Liver (tissue), 9 donors: ENCODE measurements around the gene TWF1. TPM values are rescaled to one million over a fixed set of nuclear protein-coding genes. Genes with fewer than 3 reads are reported as not detected.

Source experiments
- DNase-seq: peaks from one replicate; pipeline ENCODE4 v3.0.0-alpha.2; 2017; ENCODE audit warnings: low spot score
- H3K27ac ChIP-seq, 2 donors: one replicate each; pipeline ENCODE4 v1.7.0; 2013; ENCODE audit warnings: inconsistent platforms in 2 of 2, low read length in 2 of 2, control low read depth in 1 of 2, low read depth in 1 of 2, mild to moderate bottlenecking in 1 of 2
- H3K27me3 ChIP-seq, 4 donors: one replicate each; pipeline versions ENCODE4 v1.6.1 to v1.7.0; 2013; ENCODE audit warnings: low read length in 3 of 4, inconsistent platforms in 1 of 4, mild to moderate bottlenecking in 1 of 4, moderate library complexity in 1 of 4; ENCODE audit not compliant: control insufficient read depth in 4 of 4, insufficient read depth in 4 of 4
- H3K36me3 ChIP-seq, 4 donors: one replicate each; pipeline versions ENCODE4 v1.6.1 to v1.7.0; 2013; ENCODE audit warnings: low read length in 3 of 4, mild to moderate bottlenecking in 3 of 4, low read depth in 1 of 4, moderate library complexity in 1 of 4; ENCODE audit not compliant: control insufficient read depth in 4 of 4, insufficient read depth in 3 of 4
- H3K4me1 ChIP-seq, 4 donors: one replicate each; pipeline versions ENCODE4 v1.6.1 to v1.7.0; 2013; ENCODE audit warnings: low read length in 3 of 4, mild to moderate bottlenecking in 3 of 4, moderate library complexity in 1 of 4; ENCODE audit not compliant: control insufficient read depth in 4 of 4, insufficient read depth in 4 of 4
- H3K4me3 ChIP-seq, 3 donors: one replicate each; pipeline versions ENCODE4 v1.6.1 to v1.7.0; 2013; ENCODE audit warnings: low read length in 3 of 3, control low read depth in 1 of 3, low read depth in 1 of 3, mild to moderate bottlenecking in 1 of 3
- H3K9ac ChIP-seq, 2 donors: one replicate each; pipeline ENCODE4 v1.7.0; 2013; ENCODE audit warnings: low read length in 2 of 2, mild to moderate bottlenecking in 2 of 2, moderate library complexity in 2 of 2, control low read depth in 1 of 2, low read depth in 1 of 2
- H3K9me3 ChIP-seq, 4 donors: one replicate each; pipeline versions ENCODE4 v1.6.1 to v1.7.0; 2013; ENCODE audit warnings: low read length in 3 of 4; ENCODE audit not compliant: control insufficient read depth in 4 of 4
- CTCF ChIP-seq: fragments of 150-350 bp; IDR thresholded peaks from 2 replicates; pipeline ENCODE4 v1.5.1; 2017; ENCODE audit warnings: improper control_type of control experiment, low read depth, low read length; ENCODE audit not compliant: missing input control
- EGR1 ChIP-seq, 2 donors: IDR thresholded peaks; 2 replicates each; pipeline ENCODE4 v1.6.1; 2016 to 2018; ENCODE audit warnings: antibody characterized with exemption in 2 of 2, low read depth in 2 of 2
- FOXA2 ChIP-seq: IDR thresholded peaks from 2 replicates; pipeline ENCODE4 v1.6.1; 2016; ENCODE audit warnings: antibody characterized with exemption
- GABPA ChIP-seq, 2 donors: IDR thresholded peaks in 1 of 2; conservative IDR thresholded peaks in 1 of 2; 2 replicates each; pipeline ENCODE4 v1.6.1; 2016; ENCODE audit warnings: antibody characterized with exemption in 2 of 2, mild to moderate bottlenecking in 1 of 2, moderate library complexity in 1 of 2
- HNF4A ChIP-seq, 2 donors: conservative IDR thresholded peaks; 2 replicates each; pipeline ENCODE4 v1.6.1; 2016; ENCODE audit warnings: antibody characterized with exemption in 2 of 2, mild to moderate bottlenecking in 2 of 2
- HNF4G ChIP-seq: IDR thresholded peaks from 2 replicates; pipeline ENCODE4 v1.6.1; 2016; ENCODE audit warnings: antibody characterized with exemption
- MAX ChIP-seq: IDR thresholded peaks from 2 replicates; pipeline ENCODE4 v1.6.1; 2016; ENCODE audit warnings: antibody characterized with exemption
- NR2F2 ChIP-seq: IDR thresholded peaks from 2 replicates; pipeline ENCODE4 v1.6.1; 2016; ENCODE audit warnings: antibody characterized with exemption
- REST ChIP-seq: IDR thresholded peaks from 2 replicates; pipeline ENCODE4 v1.6.1; 2016; ENCODE audit warnings: antibody characterized with exemption, mild to moderate bottlenecking
- RXRA ChIP-seq, 2 donors: IDR thresholded peaks; 2 replicates each; pipeline ENCODE4 v1.6.1; 2017 to 2018; ENCODE audit warnings: antibody characterized with exemption in 2 of 2, mild to moderate bottlenecking in 1 of 2
- TAF1 ChIP-seq: conservative IDR thresholded peaks from 2 replicates; pipeline ENCODE4 v1.6.1; 2016; ENCODE audit warnings: antibody characterized with exemption, mild to moderate bottlenecking
- YY1 ChIP-seq: IDR thresholded peaks from 2 replicates; pipeline ENCODE4 v1.6.1; 2016; ENCODE audit warnings: antibody characterized with exemption, mild to moderate bottlenecking
- WGBS: extraction: QIAGEN DNeasy Blood & Tissue Kit; methylation state at CpG from one replicate; pipeline ENCODE4 v1.1.7; 2013; 5-methylcytosine and 5-hydroxymethylcytosine counted together
- polyA plus RNA-seq, 2 donors: library from polyadenylated mRNA; stranded (reverse) in 1 of 2; unstranded in 1 of 2; fragments of 200-250 nt in 1 of 2; fragments of >200 nt in 1 of 2; fragmentation: Nextera tagmentation in 1 of 2; extraction: Ambion mirVana in 1 of 2; gene quantifications; one replicate each; pipeline versions ENCODE4 v1.2.1 to v1.2.3, GENCODE V29; 2013 to 2015
- total RNA-seq, 2 donors: library from RNA; depleted of rRNA; stranded (reverse); fragments of >200 nt; gene quantifications; one replicate each; pipeline ENCODE4 v1.2.3, GENCODE V29; 2014
- TF ChIP-seq, protein P1 (sequence below): IDR thresholded peaks from 2 replicates; pipeline ENCODE4 v1.6.1; 2016; ENCODE audit warnings: antibody characterized with exemption
- donor health status: healthy.
- donor health status: healthy.
- donor health status: healthy.
- donor health status: healthy.
- donor health status: healthy.

TWF1 gene
- total and polyA plus RNA-seq, 4 donors: 25.6 to 32.5 (median 31.0) TPM

- H3K27ac ChIP-seq: peak overlapping the region; percentile 98 to 99
- H3K9ac ChIP-seq: peak overlapping the region; percentile 77 to 92
- 5% methylated on average over 20 of the region's 20 CpGs for WGBS
- H3K27me3 ChIP-seq: no peaks in the 10 kb centered on the region
- H3K36me3 ChIP-seq: peaks cover 0 to 10% (median 7%) of the 10 kb centered on the region in 4 donors
- TF ChIP-seq TAF1 (no peak), REST (no peak), MAX (no peak), GABPA (IDR thresholded peaks at IDR 0.05 in 1 of 2, conservative IDR thresholded peaks at IDR 0.05 in 1 of 2) (no peak), FOXA2 (no peak), CTCF (no peak), NR2F2 (no peak), RXRA (IDR thresholded peaks at IDR 0.05) (peak; percentile 9 to 15)
- H3K4me3 ChIP-seq: peak overlapping the region; percentile 82 to 98 (median 93)
- peaks cover 0 to 16% (median 11%) of the 10 kb centered on the region in 4 donors for H3K4me1 ChIP-seq
- no peak for DNase-seq
- no peaks in the 10 kb centered on the region for H3K9me3 ChIP-seq
Measured at GRCh38 chr12:43805149-43805859, 813 bp downstream of the TWF1 start.

- Histone ChIP-seq H3K9ac (no peak overlapping the region), H3K36me3 (peaks cover 0 to 44% (median 38%) of the 10 kb centered on the region in 4 donors), H3K4me3 (no peak overlapping the region), H3K27me3 (no peaks in the 10 kb centered on the region), H3K9me3 (no peaks in the 10 kb centered on the region), H3K4me1 (no peaks in the 10 kb centered on the region), H3K27ac (no peak overlapping the region)
- 90% methylated on average over 4 of the region's 4 CpGs for WGBS
- TF ChIP-seq GABPA (IDR thresholded peaks at IDR 0.05 in 1 of 2, conservative IDR thresholded peaks at IDR 0.05 in 1 of 2): no peak
- TF ChIP-seq MAX: no peak
- TF ChIP-seq RXRA (IDR thresholded peaks at IDR 0.05): no peak
- TF ChIP-seq YY1: no peak
- TF ChIP-seq TAF1: no peak
- no peak for TF ChIP-seq REST
- no peak for TF ChIP-seq HNF4A (conservative IDR thresholded peaks at IDR 0.05)
- TF ChIP-seq HNF4G: no peak
- no peak for TF ChIP-seq CTCF
- no peak for TF ChIP-seq EGR1 (IDR thresholded peaks at IDR 0.05; ENCODE audit: low read depth in 2 of 2)
- TF ChIP-seq, protein P1, sequence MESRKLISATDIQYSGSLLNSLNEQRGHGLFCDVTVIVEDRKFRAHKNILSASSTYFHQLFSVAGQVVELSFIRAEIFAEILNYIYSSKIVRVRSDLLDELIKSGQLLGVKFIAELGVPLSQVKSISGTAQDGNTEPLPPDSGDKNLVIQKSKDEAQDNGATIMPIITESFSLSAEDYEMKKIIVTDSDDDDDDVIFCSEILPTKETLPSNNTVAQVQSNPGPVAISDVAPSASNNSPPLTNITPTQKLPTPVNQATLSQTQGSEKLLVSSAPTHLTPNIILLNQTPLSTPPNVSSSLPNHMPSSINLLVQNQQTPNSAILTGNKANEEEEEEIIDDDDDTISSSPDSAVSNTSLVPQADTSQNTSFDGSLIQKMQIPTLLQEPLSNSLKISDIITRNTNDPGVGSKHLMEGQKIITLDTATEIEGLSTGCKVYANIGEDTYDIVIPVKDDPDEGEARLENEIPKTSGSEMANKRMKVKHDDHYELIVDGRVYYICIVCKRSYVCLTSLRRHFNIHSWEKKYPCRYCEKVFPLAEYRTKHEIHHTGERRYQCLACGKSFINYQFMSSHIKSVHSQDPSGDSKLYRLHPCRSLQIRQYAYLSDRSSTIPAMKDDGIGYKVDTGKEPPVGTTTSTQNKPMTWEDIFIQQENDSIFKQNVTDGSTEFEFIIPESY: no peak
- no peak for DNase-seq
Measured at GRCh38 chr12:43797561-43798217, 8.4 kb downstream of the TWF1 start.
